SHP77 treated with DMSO at 0.1 percent for 48 hours (cell line): ENCODE measurements around the gene CGA.
"Not testable (repeated sequence)": the region's sequence is repeated elsewhere in the genome, so short reads cannot be mapped to it uniquely, and the experiment has no call there.

Source experiments
- DNase-seq: peaks from one replicate; lab custom pipeline; 2025; lab: John Stamatoyannopoulos, UW

Gene CGA

GRCh38 chr6:87095087-87095509, at the start of gene CGA:
Gene CGA (minus strand): TSS chr6:87095106. CDS start chr6:87088200, 6,906 bp downstream.
- peak; percentile 36 for DNase-seq

- DNase-seq = not testable (repeated sequence)
These were observed 45.0 kb upstream of the CGA start for GRCh38 chr6:87139927-87140326.

- peak; percentile 16 for DNase-seq
These were observed 44.3 kb upstream of the CGA start for GRCh38 chr6:87139236-87139635.

- no peak for DNase-seq
These were observed 42.1 kb upstream of the CGA start for GRCh38 chr6:87136963-87137362.

- no peak for DNase-seq
These were observed 32.8 kb upstream of the CGA start for GRCh38 chr6:87127737-87128136.

- DNase-seq = no peak
These were observed 31.6 kb upstream of the CGA start for GRCh38 chr6:87126501-87126900.

GRCh38 chr6:87124074-87124473, 29.2 kb upstream of the CGA start:
- no peak for DNase-seq

GRCh38 chr6:87122477-87122876, 27.6 kb upstream of the CGA start:
- no peak for DNase-seq

- no peak for DNase-seq
These were observed 23.1 kb upstream of the CGA start for GRCh38 chr6:87118054-87118453.

- DNase-seq = no peak
These were observed 22.0 kb upstream of the CGA start for GRCh38 chr6:87116922-87117321.

- DNase-seq = no peak
These were observed 20.7 kb upstream of the CGA start for GRCh38 chr6:87115402-87116135.

GRCh38 chr6:87110636-87111035, 15.7 kb upstream of the CGA start:
- DNase-seq = no peak

- DNase-seq = no peak
These were observed 10.9 kb upstream of the CGA start for GRCh38 chr6:87105823-87106222.

- DNase-seq = no peak
These were observed 9.8 kb upstream of the CGA start for GRCh38 chr6:87104667-87105066.

GRCh38 chr6:87103977-87104601, 9.2 kb upstream of the CGA start:
- DNase-seq = no peak

GRCh38 chr6:87102151-87102621, 7.3 kb upstream of the CGA start:
- DNase-seq = no peak

GRCh38 chr6:87101067-87101466, 6.2 kb upstream of the CGA start:
- no peak for DNase-seq

GRCh38 chr6:87100216-87100615, 5.3 kb upstream of the CGA start:
- DNase-seq = no peak

- DNase-seq = no peak
These were observed 4.6 kb upstream of the CGA start for GRCh38 chr6:87099472-87099871.

- no peak for DNase-seq
These were observed 330 bp downstream of the CGA start for GRCh38 chr6:87094576-87094975.

GRCh38 chr6:87093651-87094050, 1.3 kb downstream of the CGA start:
- no peak for DNase-seq

- no peak for DNase-seq
These were observed 1.7 kb downstream of the CGA start for GRCh38 chr6:87093199-87093598.

- no peak for DNase-seq
These were observed 2.5 kb downstream of the CGA start for GRCh38 chr6:87092435-87092834.

- DNase-seq = no peak
These were observed 5.8 kb downstream of the CGA start for GRCh38 chr6:87089135-87089534.
